Neural cell (in vitro differentiated cells): Measurements from ENCODE around the gene AGRN.

Source experiments
- EP300 ChIP-seq: fragments of 450-650 bp; conservative IDR thresholded peaks from 2 replicates; pipeline ENCODE4 v1.6.1; 2014; ENCODE audit warnings: antibody characterized with exemption, mild to moderate bottlenecking, moderate library complexity; ENCODE audit not compliant: poor library complexity, severe bottlenecking
- EZH2 ChIP-seq: fragments of 200-600, 300-800 bp; shearing (Covaris generic), sonication (generic); IDR thresholded peaks from 2 replicates; pipeline ENCODE4 v1.6.1; 2014; ENCODE audit warnings: antibody characterized with exemption, low read length, borderline replicate concordance, mild to moderate bottlenecking; ENCODE audit not compliant: insufficient read depth, poor library complexity, severe bottlenecking
- POLR2AphosphoS5 ChIP-seq: IDR thresholded peaks from 2 replicates; pipeline ENCODE4 v1.6.1; 2012
- RAD21 ChIP-seq: fragments of 450-650 bp; conservative IDR thresholded peaks from 2 replicates; pipeline ENCODE4 v1.6.1; 2014; ENCODE audit warnings: antibody characterized with exemption, mild to moderate bottlenecking, moderate library complexity
- SMC3 ChIP-seq: fragments of 450-650 bp; conservative IDR thresholded peaks from 2 replicates; pipeline ENCODE4 v1.6.1; 2014; ENCODE audit warnings: antibody characterized with exemption, mild to moderate bottlenecking, moderate library complexity; ENCODE audit not compliant: poor library complexity
- TAF1 ChIP-seq: IDR thresholded peaks from 2 replicates; pipeline ENCODE4 v1.6.1; 2012; ENCODE audit warnings: low read depth
- TF ChIP-seq, protein P1 (sequence below): fragments of 450-650 bp; IDR thresholded peaks from 2 replicates; pipeline ENCODE4 v1.5.1; 2014; ENCODE audit warnings: antibody characterized with exemption, mild to moderate bottlenecking, moderate library complexity; ENCODE audit not compliant: poor library complexity, severe bottlenecking
- TF ChIP-seq, protein P2 (sequence below): IDR thresholded peaks from 2 replicates; pipeline ENCODE4 v1.6.1; 2012; ENCODE audit warnings: borderline replicate concordance

- TF ChIP-seq, protein P1, sequence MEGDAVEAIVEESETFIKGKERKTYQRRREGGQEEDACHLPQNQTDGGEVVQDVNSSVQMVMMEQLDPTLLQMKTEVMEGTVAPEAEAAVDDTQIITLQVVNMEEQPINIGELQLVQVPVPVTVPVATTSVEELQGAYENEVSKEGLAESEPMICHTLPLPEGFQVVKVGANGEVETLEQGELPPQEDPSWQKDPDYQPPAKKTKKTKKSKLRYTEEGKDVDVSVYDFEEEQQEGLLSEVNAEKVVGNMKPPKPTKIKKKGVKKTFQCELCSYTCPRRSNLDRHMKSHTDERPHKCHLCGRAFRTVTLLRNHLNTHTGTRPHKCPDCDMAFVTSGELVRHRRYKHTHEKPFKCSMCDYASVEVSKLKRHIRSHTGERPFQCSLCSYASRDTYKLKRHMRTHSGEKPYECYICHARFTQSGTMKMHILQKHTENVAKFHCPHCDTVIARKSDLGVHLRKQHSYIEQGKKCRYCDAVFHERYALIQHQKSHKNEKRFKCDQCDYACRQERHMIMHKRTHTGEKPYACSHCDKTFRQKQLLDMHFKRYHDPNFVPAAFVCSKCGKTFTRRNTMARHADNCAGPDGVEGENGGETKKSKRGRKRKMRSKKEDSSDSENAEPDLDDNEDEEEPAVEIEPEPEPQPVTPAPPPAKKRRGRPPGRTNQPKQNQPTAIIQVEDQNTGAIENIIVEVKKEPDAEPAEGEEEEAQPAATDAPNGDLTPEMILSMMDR = no peak
- TF ChIP-seq EZH2 = no peak
- no peak for TF ChIP-seq SMC3
- TF ChIP-seq RAD21 = no peak
- TF ChIP-seq POLR2AphosphoS5 = no peak
- TF ChIP-seq EP300 = no peak
- TF ChIP-seq, protein P2, sequence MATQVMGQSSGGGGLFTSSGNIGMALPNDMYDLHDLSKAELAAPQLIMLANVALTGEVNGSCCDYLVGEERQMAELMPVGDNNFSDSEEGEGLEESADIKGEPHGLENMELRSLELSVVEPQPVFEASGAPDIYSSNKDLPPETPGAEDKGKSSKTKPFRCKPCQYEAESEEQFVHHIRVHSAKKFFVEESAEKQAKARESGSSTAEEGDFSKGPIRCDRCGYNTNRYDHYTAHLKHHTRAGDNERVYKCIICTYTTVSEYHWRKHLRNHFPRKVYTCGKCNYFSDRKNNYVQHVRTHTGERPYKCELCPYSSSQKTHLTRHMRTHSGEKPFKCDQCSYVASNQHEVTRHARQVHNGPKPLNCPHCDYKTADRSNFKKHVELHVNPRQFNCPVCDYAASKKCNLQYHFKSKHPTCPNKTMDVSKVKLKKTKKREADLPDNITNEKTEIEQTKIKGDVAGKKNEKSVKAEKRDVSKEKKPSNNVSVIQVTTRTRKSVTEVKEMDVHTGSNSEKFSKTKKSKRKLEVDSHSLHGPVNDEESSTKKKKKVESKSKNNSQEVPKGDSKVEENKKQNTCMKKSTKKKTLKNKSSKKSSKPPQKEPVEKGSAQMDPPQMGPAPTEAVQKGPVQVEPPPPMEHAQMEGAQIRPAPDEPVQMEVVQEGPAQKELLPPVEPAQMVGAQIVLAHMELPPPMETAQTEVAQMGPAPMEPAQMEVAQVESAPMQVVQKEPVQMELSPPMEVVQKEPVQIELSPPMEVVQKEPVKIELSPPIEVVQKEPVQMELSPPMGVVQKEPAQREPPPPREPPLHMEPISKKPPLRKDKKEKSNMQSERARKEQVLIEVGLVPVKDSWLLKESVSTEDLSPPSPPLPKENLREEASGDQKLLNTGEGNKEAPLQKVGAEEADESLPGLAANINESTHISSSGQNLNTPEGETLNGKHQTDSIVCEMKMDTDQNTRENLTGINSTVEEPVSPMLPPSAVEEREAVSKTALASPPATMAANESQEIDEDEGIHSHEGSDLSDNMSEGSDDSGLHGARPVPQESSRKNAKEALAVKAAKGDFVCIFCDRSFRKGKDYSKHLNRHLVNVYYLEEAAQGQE = no peak
- no peak for TF ChIP-seq TAF1
These were observed 18.8 kb downstream of the AGRN start for GRCh38 chr1:1038694-1039093.
